ENCODE measurements around the gene YTHDC2.
A peak's percentile ranks its signal among the peaks of the same experiment; 100 is the strongest.
"Not testable (repeated sequence)": the region's sequence is repeated elsewhere in the genome, so short reads cannot be mapped to it uniquely, and the experiment has no call there.

Gene YTHDC2

DNA sequence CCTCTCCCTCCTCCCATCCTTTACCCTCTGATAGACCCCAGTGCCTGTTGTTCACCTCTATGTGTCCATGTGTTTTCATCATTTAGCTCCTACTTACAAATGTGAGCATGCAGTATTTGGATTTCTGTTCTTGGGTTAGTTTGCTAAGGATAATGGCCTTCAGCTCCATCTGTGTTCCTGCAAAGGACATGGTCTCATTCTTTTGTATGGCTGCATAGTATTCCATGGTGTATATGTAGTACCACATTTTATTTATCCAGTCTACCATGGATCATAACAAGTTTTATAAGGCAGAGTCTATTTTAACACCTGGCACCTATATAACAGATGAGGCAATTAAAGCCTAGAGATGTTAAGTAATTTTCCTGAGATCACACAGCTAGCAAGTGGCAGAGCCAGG is 7.4 kb downstream of the YTHDC2 start:
- no peak for DNase-seq

DNA sequence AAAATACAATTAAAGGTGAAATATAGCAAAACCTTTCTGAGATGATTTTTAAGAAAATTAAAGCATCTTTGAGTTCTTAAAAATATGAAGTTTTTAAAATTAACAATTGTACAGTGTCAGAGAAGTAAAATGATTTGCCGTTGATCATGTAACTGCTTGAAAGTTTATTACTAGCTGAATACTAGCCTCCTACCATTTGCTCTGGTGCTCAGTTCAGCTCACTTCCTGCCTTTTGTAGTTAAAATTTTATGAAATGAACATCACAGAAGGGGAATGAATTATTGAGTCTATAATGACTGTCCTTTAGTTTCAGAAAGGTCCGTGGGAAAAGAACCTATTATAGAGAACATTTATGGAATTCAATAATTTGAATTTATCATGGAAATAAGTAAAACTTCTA is 9.7 kb downstream of the YTHDC2 start:
- DNase-seq: no peak

DNA sequence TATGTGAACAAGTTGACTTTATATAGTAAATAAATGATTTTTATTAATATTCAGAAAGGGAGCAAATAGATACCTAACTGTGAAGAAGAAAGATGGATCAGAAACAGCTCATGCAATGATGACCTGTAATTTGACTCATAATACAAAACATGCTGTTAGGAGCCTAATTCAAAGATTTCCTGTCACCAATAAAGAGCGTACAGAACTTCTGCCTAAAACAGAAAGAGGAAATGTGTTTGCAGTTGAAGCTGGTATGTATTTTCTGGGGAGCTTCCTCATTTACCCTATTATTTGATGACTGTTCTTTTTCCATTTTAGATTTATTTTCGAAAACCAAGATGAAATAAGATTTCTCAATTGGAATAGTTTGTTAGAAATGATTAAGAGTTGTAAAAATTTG is 11.4 kb downstream of the YTHDC2 start:
- DNase-seq: no peak

DNA sequence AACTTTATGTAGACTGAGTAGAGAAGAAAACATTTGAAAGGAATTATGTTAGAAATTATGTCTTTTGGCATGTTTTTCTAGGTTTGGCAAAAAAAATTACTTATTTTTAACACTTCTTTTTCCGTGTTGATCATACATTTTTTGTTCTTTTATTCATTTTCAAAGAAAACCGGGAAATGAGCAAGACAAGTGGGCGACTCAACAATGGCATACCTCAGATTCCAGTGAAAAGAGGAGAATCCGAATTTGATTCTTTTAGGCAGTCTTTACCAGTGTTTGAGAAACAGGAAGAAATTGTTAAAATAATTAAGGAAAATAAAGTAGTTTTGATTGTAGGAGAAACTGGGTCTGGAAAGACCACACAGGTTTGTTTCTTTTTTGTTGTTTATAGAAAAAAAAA is 12.9 kb downstream of the YTHDC2 start:
- DNase-seq: peak; percentile 17

DNA sequence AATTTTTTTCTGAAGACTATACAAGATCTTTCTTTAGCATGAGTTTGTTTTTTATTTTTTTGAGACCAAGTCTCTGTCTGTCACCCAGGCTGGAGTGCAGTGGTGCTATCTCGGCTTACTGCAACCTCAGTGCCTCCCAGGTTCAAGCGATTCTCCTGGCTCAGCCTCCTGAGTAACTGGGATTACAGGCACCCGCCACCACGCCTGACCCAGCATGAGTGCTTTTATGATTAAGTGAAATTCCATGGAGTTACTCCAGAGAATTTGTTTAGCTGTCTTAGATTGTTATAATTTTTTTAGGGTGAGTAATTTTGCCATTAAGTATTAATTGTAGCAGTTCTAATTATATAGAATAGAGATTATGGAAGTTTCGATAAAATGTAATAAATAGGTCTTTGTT is 14.3 kb downstream of the YTHDC2 start:
- DNase-seq: peak; percentile 19

DNA sequence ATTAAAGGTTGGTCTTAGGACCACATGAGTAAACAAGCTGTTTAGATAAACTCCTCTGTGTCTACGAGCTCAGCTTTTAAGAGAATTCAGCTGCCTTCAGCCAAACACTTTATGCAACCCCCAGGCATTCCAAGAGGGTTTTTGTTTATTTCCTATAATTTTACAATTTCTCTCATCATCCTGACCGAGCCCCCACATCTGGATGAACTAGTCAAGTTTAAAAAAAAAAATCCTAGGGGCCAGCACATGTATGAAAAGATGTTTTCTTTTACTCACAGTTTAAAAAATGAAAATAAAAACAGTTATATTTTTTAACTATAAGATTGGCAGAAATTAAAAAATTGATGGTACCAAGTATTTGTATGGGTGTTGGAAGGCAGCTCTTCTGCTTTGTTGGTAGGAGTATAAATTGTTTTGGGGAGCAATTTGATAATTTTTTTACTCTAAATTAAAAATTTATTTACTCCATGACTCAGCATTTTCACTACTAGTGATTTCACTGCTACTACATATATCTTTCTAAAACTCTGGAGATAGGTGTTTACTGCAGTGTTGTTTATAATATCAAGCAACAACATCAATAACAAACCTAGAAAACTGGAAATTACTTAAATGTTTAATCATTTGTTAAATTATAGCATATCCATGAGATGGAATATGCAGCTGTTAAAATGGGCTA is 18.1 kb downstream of the YTHDC2 start:
- no peak for DNase-seq

DNA sequence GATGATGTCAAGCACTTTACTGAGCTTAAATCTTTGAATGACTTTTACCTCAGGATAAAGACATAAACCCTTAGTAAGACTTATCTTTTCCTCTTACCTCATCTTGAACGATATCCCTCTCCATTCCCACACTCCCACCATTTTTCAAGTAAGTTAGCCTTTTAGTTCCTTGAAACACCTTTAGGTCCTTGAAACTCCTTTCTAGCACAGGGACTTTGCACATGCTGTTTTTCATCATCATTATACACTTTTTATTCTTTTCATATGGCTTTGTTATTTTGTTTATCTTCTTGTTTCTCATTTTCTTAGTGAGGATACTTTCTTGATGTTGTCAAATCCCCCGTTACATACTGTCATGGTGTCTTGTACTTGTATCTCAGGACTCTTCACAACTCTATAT is 24.8 kb downstream of the YTHDC2 start:
- DNase-seq: no peak

DNA sequence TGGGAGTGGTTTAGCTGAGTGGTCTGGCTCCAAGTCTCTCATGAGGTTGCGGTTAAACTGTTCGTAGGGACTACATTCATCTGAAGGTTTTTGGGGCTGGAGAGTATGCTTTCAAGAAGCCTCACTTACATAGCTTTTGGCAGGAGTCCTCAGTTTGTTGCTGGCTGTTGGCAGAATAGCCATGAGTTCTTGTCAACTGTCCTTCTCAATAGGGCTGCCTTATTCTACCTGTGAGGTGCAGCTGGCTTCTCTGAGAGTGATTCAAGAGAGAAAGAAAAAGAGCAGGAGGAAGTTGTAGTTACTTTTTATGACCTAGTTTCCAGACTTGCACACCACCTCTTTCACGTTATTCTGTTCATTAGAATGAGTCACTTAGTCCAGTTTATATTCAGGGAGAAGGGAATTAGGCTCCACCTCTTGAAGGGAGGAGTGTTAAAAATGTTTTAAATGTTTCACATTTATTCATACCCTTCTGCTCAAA is 33.2 kb downstream of the YTHDC2 start:
- peak; percentile 66 for DNase-seq

DNA sequence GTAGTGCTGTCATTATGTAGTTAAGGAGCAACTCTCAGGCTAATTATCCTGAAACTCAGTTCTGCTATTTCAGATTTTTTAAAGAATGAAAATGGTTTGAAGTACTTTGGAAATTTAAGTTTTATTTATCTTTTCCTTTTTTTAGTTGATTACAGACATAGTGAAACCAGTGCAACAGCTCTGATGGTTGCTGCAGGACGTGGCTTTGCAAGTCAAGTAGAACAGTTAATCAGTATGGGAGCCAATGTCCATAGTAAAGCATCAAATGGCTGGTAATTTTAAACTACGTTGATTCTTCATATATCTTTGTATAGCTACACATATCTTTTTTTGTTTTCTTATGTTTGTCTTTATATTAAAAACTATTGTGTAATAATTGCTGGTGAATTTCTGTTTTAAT is 34.9 kb downstream of the YTHDC2 start:
- DNase-seq: no peak

DNA sequence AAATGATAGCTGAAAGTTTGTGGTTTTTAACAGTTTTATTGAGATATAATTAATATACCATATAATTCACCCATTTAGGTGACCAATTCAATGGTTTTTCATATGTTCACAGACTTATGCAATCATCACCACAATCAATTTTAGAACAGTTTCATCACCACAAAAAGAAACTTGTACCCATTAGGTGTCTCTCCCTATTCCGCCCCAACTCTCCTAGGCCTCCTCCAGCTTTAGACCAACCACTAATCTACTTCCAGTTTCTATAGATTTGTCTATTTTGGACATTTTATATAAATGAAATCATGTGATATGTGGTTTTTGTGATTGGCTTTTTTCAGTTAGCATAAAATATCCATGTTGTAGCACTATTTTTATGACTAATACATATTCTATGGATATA is 38.6 kb downstream of the YTHDC2 start:
- no peak for DNase-seq

DNA sequence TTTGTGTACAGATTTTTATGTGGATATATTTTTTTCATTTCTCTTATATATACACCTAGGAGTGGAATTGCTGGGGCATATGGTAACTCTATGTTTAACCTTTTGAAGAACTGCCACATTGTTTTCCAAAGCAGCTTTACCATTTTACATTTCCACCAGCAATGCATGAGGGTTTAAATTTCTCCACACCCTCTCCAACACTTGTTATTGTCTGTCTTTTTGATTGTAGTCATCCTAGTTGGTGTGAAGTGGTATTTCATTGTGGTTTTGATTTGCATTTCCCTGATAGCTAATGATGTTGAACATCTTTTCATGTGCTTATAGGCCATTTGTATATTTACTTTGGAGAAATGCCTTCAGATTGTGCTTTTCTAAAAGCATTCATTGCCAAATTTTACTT is 39.1 kb downstream of the YTHDC2 start:
- DNase-seq: no peak

DNA sequence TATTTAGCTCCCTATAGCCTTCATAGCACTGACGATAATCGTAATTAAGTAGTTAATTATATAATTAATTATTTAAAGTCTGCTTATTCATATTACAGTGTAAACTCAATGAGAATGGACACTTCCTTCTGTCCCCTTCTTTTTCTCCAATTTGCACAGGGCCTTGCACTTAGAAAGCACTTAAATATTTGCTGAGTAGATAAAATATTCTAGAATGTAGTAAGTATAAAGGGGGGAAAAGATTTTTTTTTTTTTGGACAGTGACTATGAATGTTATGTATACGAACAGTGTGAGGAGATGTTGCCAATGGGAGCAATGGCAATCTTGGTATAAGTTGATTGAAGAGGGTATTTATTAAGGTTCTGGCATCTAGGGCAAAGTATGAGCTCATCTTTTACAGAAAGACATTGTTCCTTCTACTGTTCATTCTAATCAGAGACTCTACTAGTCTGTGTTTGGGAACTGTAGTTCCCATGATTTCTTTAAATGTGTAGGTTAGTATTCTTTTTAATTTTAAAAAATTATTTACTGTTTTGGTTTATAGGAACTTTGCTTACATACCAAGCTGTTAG is 49.4 kb downstream of the YTHDC2 start:
- no peak for DNase-seq

DNA sequence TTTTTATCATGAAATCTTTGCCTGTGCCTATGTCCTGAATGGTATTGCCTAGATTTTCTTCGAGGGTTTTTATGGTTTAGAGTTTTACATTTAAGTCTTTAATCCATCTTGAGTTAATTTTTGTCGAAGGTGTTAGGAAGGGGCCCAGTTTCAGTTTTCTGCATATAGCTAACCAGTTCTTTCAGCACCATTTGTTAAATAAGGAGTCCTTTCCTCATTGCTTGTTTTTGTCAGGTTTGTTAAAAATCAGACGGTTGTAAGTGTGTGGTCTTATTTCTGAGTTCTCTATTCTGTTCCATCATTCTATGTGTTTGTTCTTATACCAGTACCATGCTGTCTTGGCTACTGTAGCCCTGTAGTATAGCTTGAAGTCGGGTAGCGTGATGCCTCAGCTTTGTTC is 55.9 kb downstream of the YTHDC2 start:
- no peak for DNase-seq

DNA sequence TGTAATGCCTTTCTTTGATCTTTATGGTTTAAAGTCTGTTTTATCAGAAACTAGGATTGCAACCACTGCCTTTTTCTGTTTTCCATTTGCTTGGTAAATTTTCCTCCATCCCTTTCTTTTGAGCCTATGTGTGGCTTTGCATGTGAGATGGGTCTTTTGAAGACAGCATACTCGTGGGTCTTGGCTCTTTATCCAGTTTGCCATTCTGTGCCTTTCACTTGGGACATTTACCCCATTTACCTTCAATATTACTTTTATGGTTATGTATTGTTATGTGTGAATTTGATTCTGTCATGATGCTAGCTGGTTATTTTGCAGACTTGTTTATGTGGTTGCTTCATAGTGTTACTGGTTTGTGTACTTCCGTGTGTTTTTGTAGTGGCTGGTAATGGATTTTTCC is 59.2 kb downstream of the YTHDC2 start:
- DNase-seq: no peak

DNA sequence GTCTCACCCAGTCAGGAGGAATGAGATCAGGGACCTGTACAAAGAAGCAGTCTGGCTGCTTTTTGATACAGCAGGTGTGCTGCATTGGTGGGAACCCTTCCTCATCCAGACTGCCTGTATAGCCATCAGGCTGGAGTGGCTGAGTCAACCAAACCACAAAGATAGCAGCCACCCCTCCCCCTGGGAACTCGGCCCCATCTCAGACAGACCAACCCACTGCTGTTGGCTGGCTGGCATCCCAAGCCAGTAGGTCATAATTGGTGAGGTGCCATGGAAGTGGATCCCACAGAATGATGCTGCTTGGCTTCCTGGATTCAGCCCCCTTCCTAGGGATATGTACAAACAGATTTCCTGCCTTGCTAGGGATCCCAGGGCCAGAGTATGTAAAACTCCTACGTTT is 60.9 kb downstream of the YTHDC2 start:
- DNase-seq: peak; percentile 93

DNA sequence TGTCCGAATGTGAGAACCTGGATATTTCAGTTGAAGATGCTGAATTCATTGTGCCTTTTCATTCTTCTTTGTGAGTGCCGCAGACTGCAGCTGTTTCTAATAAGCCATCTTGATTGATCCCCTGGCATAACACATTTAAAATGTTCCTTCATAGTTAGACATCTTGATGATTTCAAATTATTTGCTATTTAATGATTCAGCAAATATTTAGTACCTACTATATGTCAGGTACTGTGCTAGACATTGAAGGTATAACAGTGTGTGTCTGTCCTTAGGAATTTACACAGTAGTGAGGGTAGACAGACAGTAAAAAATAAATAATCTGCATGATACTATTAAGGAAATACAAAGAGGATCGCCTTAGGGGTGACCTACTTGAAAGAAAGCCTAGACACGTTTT is 61.6 kb downstream of the YTHDC2 start:
- DNase-seq: no peak

DNA sequence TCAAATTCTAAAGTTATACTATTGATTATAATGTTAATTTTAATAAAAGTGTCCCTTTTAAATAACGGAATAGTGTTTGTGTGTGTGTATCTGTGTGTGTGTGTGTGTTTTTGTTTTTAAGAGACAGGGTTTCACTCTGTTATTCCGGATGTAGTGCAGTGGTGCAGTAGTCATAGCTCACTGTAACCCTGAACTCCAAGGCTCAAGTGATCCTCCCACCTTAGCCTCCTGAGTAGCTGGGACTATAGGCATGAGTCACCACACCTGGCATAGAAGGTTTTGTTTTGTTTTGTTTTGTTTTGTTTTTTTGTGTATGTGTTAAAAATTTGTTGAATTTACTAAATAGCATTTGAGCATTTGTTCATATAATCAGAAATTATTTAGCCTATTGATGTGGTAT is 64.6 kb downstream of the YTHDC2 start:
- DNase-seq: no peak

DNA sequence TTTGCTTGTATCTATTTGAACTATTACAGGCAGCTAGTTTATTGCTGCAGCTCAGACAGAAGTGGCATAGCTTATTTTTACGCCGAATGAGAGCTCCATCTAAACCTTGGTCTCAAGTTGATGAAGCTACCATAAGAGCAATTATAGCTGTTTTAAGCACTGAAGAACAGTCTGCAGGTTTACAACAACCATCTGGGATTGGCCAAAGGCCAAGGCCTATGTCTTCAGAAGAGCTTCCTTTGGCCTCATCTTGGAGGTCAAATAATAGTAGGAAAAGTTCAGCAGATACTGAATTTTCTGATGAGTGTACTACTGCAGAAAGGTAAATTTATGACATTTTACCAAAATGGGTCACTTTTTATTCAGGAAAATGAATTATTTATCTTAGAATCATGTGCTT is 67.9 kb downstream of the YTHDC2 start:
- DNase-seq: no peak

DNA sequence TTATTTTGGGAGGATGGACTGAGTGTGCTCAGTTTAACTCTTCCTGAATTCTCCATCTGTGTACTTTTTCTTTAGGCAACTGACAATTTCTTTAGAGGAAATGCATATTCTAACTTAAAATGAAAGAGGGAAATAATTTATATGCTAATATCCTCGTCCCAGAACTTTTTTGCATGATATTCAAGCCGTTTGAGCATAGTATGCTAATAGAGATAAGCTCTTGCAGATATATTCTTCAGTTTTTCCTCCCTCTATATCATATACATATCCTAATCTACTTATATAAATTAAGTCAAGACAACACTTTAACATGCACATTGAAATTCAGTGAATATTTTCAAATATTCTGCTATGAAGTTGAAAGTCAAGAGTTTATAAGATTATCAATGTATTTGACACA is 84.7 kb downstream of the YTHDC2 start:
- DNase-seq: no peak

DNA sequence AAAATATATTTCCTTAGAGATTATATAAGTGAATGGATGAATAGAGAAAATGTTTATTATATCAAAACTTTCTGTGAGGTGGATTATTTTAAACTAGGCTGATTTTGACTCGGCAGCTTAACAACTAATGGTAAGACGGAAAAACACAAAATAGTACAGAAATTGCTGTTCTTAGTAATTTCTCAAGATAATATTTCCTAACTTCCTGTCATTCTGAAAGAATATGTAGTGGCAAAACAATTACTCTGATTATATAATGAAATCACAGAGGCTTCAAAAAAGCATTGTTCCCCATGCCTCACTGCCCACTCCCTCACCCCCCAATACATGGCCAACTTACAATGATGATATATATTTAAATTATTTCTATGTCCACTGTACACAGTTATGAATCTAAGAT is 85.4 kb downstream of the YTHDC2 start:
- no peak for DNase-seq

DNA sequence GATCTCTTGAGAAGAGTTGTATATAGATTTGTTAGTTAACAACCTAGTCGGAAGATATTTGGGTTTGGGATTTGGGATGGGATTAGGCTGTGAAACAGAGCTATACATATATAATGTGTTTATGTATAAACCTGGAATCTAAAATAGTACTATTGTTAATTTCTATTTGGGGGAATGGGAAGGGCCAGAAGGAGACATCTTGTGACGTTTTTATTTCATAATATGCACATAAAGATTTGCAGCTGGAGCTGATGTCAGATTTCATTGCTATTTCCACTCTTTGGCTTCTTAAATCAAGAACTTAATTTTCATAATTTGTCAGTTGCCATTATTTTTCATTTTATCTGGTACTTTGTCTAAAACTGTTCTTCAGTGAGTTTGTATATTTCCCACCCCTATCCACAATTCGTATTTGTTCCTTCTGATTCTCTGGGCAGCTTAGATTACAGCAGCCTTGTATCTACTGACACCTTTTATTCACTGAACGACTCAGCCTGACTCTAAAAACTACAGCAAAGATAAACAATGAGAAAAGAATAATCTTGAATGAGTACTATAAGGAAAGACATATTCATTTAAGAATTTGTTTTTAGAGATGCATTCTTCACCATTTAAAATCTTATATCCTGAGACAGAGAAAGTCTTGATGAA is 86.9 kb downstream of the YTHDC2 start:
- DNase-seq: no peak

DNA sequence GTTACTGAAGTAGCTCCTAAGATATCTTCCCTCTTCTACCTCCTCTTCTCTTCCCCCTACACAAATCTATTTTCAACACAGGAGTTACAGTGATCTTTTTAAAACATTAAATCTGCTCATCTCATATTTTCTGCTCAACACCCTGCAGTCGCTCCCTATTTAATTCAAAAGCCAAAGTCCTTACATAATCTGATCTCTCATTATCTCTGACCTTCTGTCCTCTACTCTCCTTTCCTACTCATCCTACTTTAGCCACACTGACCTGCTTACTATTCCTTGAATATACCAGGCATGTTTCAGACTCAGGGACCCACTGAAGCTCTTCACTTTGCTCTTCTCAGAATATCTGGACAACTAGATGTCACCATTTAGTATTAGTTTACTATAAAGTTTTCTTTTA is 87.9 kb downstream of the YTHDC2 start:
- DNase-seq: no peak

DNA sequence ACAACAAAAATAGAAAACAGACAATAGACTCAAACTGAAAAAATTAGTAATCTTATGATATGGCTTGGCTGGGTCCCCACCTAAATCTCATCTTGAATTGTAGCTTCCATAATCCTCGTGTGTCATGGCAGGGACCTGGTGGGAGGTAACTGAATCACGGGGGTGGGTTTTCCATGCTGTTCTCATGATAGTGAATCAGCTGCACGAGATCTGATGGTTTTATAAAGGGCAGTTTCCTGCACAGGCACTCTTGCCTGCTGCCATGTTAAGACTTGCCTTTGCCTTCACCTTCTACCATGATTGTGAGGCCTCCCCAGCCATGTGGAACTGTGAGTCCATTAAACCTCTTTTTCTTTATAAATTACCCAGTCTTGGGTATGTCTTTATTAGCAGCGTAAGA is 89.8 kb downstream of the YTHDC2 start:
- DNase-seq: not testable (repeated sequence)

DNA sequence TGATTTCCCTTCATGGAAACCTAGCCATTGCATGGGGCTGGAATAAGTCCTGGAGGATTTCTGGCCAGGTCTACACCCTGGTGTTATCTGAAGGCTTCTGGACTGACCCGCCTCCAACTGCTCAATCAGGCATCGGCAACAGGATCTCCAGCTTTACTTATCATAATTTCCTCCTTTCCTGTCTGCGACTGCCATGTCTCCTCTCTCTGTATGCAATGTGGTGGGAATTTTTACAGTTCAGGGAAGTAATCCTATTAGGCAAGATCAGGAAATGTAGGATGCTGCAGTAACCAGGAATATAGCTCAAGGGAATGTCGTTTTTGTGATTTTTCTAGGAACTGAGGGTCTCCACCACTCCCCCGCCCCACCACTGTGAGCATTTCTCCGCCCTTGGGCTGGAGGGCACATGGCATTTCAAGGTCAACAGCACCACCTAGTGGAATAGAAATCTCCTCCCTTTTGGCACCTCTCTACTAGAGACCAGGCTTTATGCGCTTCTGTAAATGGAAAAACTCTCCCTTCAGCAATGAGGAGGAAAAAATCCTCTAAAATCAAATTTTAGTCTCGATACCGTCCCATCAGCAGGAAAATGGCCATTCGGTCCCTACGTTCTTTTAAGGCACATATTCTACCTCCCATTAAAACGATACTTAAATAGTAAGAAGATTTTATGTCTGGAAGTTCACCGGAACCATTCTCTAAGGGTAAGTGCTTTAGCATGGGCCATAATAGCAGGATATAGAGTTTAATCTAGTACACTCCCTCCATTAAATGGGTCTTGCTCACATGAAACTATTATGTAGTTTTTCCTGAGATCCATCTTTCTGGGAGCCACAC is 93.0 kb downstream of the YTHDC2 start:
- DNase-seq: peak; percentile 51
